ENCODE results near the gene TSC1.

GRCh38 chr9:132969783-132970182 is 25.4 kb upstream of the TSC1 start:
- TF ChIP-seq EZH2 (IDR thresholded peaks at IDR 0.05) (no peak), POLR2AphosphoS5 (IDR thresholded peaks at IDR 0.05; ENCODE audit: borderline replicate concordance, low read depth, low read length) (no peak)
